GM19023 (cell line): Measurements from ENCODE around the gene MMP25.

Experiments
- ATAC-seq: cut with Tn5 transposase; IDR thresholded peaks from one replicate; pipeline ENCODE4 v1.9.1; 2021; ENCODE audit warnings: mild to moderate bottlenecking, moderate library complexity; ENCODE audit not compliant: unreplicated experiment

The MMP25 gene, protein sequence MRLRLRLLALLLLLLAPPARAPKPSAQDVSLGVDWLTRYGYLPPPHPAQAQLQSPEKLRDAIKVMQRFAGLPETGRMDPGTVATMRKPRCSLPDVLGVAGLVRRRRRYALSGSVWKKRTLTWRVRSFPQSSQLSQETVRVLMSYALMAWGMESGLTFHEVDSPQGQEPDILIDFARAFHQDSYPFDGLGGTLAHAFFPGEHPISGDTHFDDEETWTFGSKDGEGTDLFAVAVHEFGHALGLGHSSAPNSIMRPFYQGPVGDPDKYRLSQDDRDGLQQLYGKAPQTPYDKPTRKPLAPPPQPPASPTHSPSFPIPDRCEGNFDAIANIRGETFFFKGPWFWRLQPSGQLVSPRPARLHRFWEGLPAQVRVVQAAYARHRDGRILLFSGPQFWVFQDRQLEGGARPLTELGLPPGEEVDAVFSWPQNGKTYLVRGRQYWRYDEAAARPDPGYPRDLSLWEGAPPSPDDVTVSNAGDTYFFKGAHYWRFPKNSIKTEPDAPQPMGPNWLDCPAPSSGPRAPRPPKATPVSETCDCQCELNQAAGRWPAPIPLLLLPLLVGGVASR

DNA sequence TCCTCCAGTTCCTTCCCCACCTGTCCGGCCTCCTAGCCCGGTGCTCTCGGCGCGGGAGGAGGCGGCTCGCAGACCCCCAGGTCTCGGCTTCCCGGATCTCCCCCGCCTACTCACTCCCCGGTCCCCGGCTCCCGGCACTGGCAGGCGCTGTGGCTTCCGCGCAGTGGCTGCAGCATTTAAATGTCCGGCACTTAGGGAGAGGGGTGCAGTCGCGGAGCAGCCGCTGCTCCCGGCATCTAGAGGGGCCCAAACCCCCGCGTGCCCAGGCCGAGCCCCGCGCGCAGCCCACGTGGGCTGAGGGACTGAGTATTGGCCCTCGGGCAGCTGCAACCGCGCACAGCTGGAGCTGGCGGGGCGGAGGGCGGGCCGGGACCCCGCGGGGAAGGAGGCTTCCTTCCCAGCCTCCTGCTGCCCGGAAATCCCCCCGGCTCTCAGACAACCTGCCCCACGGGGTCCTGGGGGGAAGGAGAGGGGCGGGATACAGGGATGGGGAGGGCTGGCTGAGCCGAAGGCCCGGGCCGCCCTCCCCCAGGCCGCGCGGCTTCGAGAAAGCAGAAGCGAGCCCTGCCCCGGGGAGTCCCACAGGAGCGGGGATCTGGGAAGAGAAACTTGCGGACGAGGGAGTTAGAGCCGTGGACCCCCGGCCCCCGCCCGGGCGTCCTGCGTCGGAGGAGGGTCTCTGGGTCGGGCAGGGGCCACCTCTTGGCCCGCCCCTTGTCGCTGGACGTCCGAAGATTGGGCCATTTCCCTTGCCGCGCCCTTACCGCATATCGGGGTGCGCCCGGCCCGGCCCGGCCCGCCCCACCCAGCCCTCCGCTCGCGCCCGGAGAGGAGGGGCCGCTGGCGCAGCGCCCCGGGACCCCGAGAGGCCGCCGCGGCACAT lies at the start of gene MMP25:
Gene MMP25 (plus strand): TSS at position 804 of the 883 bp plus-strand sequence. CDS start 357 bp downstream, outside the sequence.
- no peak for ATAC-seq

DNA sequence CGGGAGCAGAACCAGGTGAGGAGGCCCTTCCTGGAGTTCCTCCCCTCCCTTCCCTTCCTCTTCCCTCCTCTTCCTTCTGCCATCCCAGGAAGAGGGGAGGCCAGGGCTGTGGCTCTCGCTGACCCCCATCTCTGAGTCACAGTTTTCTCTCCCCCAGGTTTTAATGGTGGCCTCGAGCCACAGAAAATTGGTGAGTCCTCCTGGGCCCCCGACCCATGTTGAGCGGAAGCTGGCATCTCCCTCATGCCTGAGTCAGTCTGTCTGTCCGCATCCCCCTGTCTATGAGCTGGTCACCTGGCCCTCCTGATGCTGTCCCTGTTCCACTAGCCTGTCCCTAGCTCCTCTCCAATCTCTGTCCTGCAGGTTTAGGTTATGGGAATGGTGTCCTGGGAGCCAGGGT lies 46.4 kb upstream of the MMP25 start:
- no peak for ATAC-seq

DNA sequence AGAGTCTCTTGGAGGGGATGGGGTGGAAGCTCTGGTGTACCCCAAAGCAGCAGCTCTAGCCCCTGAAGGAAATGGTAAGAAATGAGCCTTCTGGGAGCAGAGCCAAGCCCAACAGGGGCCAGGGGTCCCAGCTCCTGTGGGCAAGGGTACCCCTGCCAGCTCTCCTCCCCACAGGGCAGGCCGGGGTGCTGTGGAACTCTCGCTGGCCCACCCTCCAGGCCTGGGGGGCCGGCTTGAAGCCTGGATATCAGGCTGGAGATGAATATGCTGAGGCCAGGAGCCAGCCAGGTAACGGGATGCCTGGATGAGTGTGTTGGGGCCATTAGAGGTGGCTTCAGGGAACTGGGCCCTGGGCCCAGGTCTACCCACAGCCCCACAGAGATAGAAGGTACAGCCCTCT lies 45.8 kb upstream of the MMP25 start:
- no peak for ATAC-seq

DNA sequence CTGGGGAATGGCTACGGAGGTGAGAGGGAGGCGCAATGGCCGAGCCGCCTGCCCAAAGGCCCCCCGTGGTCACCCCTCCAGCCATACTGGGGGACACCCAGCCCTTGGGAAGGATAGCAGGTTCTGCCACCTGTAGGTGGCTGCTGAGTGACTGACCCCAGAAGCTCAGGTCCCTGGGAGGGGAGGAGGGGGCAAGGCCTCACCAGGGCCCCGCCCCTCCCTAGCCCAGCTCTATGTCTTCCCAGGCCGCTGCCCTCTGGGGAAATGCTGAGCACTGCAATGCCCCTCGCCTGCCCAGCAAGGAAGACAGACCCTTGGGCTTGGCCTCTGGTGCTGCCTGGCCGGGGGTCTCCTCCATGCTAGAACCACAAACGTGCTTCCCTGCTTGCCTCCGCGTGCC lies 45.0 kb upstream of the MMP25 start:
- no peak for ATAC-seq

DNA sequence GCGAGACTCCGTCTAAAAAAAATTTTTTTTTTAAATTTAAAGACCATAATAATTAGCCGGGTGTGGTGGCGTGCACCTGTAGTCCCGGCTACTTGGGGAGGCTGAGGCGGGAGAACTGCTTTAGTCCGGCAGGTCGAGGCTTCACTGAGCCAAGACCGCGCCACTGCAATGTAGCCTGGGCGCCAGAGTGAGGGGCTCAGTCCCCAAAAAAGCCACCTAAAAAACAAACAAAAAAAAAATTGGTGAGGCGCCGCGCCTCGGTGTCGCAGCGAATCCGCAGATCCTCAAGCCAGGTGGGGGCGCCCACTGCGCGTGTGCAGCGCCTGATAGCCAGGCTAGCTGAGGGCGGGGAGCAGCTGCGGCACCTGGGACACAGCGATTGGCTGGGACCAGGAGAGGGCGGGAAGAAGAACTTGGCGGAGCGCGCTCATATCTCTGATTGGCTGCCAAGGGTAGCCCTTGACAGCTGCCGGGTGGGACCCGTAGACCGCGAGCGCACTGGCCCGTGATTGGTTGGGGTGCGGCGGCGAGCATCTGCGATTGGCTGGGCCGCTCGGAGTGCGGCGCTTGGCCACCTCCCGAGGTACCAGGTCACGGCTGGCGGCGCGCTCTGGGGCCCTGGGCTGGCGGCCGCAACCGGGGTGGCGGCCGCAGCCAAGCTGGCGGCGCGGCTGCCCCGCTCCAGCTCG lies 42.6 kb upstream of the MMP25 start:
- ATAC-seq: peak; percentile 95

DNA sequence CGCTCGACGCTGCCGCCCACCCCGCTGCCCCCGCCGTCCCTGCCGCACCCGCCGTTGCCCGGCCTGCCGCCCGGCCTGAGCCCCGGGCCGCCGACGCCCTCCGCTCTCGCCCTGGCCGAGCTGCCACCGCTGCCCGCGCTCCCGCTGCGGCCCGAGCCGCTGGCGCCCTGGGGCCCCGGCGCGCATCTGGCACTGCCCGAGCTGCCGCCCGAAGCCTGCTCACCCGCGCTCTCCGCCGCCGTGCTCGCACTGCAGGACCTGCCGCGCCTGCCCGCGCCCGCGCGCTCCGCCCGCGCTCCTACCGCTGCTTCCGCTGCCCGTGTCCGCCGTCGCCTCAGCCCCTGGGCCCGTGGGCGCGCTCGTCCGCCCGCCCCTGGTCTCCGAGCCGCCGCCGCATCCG lies 42.0 kb upstream of the MMP25 start:
- ATAC-seq: peak; percentile 7

DNA sequence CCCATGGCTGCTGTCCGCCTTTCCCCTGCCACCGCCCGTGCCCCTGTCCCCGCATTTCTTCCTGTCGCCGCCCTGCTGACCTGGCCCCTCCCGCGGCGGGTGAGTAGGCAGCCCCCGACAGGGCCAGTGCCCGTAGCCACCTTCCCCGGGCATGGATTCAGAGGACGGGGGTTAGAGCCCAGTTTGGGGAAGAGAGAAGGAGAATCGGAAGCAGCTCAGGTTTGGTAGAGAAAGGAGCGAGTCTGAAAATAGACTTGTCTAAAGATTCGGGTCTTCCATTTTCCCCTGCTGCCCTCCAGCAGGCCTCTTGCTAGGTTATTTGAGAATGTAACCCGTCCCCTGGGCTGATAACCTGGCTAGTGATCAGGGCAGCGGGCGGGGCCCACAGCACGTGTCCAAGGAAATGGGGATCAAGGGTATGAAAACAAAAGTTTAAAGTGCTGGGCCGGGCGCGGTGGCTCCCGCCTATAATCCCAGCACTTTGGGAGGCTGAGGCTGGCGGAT lies 41.5 kb upstream of the MMP25 start:
- no peak for ATAC-seq

DNA sequence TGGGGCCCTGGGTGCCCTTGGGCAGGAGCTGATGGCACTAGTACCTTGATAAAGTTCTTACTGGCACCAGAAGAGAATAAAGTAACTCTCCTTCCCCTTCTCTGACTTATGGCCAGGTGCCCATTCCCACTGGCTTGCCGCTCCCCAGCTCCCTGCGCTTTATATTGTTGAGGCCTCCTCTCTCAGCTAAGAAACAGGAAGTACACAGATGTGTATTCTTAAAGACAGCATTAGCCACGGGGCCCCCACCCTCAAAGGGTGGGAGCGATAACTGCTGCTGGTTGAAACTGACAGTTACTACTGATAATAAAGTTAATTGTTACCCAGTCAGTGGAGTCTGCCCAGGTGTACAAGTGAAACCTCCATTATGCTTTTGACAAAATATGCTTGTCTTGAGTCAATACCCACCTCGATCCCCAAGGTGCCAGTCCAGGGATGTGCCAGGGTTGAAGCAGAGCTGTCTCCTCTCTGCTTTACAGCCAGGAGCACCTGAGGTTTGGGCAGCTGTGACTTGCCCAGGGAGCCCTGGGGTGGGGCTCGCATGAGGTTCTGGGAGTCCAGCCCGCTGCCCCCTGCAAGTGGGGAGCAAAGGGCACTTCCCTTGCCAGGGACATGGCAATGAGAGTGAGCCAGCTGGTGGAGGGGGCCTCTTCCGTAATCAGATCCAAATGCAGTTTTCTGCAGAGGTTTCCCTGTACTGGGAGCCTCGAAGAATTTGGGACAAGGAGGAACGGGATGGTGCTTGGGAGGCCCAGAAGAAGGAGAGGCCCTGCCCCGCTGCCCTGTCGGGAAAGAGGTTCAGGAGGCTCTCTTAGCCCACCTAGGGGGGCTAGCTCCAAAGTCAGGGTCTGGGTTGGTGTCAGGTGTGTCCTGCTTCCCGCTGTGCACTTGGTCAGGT lies 39.1 kb upstream of the MMP25 start:
- no peak for ATAC-seq

DNA sequence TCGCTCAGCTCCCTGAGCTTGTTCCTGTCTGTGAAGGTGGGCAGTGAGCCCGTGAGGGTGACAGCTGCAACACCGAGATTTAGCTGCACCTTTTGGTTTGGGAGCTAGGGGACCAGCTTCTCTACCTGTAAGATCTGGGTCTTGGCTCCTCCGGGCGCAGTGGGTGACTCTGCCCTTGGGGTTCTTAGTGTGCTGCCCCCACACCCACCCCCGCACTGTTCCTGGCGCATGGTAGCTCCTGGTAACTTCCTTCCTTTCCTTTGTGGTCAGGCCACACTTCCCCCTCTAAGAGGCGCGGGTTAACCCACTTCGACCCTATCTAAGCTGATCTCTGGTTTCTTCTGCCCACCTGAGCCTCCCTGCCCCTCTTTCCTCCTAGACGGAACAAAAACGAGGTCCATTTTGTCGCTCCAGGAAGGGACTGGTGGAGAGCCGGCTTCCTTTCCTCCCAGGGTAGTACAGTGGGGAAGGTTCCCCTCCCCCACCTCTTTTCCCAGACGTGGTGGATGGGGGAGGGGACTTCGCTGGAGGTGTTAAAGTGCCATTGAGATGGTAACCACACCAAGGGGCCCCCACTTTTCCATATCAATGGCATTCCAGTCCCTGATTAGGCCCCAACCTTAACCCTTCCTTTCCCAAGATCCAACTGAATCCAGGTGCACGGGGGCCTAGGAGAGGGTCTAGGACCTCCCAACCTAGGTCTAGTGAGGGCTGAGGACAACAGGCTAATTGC lies 38.2 kb upstream of the MMP25 start:
- ATAC-seq: no peak

DNA sequence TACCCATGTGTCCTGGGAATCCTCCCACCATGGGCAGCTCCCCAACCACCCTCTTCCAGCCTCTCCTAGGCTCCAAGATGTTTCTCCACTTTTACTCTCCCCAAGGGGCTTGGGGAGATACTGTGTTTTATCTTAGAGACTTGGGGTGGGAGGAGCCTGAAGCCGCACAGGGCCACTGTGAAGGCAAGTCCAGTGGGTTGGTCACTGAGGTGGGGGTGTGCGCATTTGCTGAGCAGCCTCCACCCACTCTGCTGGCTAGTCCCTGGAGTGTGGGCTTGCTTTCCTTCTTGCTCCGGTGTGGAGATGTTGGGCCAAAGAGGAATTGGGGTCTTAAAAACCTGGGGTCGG lies 37.7 kb upstream of the MMP25 start:
- no peak for ATAC-seq

DNA sequence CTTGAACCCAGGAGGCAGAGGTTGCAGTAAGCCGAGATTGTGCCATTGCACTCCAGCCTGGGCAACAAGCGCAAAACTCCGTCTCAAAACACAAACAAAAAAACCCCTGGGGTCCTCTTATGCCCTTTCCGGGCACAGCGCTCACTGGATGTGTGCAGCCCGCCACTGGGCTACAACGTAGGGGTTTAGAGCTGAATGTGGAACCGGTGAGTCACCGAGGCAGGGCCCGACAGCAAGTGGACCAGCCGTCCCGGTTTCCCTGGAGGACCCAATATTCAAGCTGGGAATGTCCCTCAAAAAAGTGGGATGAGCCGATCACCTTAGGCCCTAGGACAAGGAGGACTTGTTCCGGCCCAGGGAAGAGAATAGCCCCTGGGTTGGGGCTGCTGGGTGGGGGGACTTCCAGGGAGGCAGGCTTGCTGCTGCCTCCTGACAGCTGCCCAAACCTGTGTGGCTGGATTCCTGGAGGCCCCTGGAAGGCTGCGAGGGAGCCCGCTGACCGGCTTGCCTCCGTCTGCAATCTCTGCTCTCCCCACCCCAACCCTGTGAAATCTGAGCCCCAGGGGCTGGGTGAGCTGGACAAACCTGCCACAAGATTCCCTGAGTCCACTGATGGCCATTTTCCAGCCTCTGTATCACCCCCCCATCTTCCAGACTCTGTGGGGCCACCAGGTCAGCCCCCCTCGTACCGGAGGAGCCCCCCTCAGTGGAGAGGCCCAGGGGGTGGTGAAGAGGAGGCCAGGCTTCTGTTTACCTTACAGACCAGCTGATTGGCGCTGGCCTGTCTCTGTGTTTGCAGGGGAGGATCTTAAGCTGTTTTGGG lies 36.6 kb upstream of the MMP25 start:
- no peak for ATAC-seq

DNA sequence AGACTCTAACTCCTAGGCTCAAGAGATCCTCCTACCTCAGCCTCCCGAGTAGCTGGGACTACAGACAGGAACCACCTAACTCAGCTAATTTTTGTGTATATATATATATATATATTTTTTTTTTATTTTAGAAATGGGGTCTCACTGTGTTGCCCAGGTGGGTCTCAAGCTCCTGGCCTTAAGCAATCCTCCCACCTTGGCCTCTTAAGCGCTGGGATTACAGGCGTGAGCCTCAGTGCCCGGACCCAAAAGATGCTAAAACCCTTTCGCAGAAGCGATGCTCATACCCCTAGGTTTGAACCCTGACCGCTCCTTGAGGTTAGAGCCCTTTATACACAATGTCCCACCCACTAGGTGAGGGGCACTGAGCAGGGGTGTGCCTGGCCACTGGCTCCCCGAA lies 35.9 kb upstream of the MMP25 start:
- ATAC-seq: no peak

DNA sequence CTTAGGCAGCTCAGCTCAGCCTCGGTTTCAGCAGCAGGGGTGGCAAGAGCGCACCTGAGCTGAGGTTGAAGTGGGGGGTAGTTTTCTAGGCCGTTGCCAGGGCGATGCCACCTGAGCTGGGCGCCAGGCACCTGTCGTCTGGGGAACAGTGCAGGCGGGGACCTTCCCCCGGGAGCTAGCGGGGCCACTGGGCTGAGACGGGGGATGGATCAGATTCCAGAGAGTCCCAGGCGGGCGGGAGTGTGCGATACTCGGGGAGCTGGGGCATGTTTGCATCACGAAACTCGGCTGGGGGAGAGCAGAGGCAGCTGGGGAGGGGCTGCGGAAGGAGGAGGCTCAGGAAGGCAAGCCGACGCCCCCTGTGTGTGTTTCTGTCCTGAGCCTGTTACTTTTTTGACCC lies 34.1 kb upstream of the MMP25 start:
- no peak for ATAC-seq

DNA sequence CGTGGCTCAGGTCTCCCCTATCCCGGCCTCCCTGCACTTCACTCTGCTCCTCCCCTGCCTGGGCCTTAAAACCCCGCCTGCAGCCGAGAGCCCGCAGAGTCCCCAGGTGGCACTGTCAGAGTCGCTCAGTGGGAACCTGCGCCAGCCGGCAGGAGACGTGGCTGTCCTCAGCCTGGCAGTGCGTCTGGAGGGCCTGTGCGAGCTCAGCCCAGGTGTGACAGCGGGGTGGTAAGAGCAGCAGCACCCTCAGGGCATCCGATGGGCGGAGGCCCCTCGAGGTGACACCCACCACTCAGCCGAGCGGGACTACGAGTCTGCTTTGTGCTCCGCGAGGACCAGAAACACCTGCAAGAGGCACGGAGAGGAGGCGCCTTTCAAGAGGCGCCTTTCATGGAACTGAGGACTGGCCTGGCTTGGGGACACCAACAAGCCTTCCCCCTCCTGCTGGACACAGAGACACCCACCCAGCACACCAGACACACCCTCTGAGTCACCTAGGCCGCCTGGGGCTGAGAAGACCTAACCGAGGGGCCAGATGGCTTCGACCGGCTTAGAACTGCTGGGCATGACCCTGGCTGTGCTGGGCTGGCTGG lies 33.4 kb upstream of the MMP25 start, which contains the start of gene CLDN9:
Gene CLDN9 (plus strand): TSS at position 96 of the 593 bp plus-strand sequence. CDS start 440 bp downstream, at position 536.
- ATAC-seq: no peak

DNA sequence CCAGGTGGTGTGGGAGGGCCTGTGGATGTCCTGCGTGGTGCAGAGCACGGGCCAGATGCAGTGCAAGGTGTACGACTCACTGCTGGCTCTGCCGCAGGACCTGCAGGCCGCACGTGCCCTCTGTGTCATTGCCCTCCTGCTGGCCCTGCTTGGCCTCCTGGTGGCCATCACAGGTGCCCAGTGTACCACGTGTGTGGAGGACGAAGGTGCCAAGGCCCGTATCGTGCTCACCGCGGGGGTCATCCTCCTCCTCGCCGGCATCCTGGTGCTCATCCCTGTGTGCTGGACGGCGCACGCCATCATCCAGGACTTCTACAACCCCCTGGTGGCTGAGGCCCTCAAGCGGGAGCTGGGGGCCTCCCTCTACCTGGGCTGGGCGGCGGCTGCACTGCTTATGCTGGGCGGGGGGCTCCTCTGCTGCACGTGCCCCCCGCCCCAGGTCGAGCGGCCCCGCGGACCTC lies 32.8 kb upstream of the MMP25 start:
- ATAC-seq: no peak

DNA sequence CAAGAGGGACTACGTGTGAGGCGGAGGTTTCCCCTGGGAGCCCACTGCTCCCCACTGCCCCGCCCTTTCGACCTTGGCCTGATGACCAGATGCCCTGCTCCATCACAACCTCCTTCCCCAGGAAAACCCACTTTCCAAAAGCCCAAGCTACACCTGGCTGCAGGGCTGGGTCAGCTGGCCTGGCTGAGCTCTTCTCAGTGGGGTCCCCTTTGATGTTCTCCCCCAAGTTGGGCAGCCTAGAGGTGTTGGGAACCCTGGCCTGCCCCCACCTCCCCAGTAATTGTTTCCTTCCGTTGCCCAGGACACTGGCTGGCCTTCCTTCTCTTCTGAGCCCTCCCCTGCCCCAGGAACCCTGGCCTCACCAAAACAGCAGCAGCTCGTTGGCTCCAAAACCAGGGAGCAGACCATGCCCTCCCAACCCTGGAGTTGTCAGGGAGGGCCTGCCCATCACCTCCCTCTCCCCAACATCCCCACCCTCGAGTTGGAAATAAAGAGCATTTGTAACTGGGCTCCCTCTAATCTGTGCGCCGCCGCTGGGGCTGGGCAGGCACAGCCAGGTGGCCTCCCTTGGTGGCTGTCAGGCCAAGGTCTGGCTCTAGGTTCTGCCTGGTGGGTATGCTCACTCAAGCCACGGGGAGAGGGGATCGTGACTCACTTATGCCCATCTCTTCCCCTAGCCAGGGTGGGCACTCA lies 32.2 kb upstream of the MMP25 start:
- ATAC-seq: no peak

DNA sequence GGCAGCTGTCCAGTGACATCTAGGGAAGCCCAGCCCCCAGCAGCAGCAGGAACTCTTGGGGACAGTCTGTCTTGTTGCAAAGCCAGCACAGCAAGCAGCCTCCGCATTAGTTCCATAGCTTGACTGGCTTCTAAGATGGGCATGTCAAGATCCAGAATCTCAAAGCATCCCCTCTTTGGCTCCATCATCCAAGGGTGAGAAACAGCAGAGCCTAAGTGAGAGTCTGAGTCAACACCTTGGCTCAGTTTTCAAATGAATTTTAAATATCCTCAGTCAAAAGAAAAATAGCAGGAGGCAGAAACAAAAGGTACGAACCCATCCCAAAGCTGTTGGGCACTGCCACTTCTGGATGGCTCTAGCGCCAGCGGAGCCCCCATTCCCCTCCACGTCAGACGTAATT lies 31.4 kb upstream of the MMP25 start:
- ATAC-seq: no peak
